Hepatic stellate cell (primary cell): ENCODE data around the gene PLEKHM2.

ENCODE experiments used
- DNase-seq: peaks from one replicate; pipeline ENCODE4 v3.0.0; 2011; ENCODE audit warnings: low spot score

Gene PLEKHM2

GRCh38 chr1:15702722-15703550 lies 18.8 kb downstream of the PLEKHM2 start:
- peak; percentile 43 for DNase-seq

- DNase-seq: peak; percentile 93
These were observed 19.4 kb downstream of the PLEKHM2 start for GRCh38 chr1:15703562-15703961.

- no peak for DNase-seq
These were observed 20.5 kb downstream of the PLEKHM2 start for GRCh38 chr1:15704526-15705183.

DNA sequence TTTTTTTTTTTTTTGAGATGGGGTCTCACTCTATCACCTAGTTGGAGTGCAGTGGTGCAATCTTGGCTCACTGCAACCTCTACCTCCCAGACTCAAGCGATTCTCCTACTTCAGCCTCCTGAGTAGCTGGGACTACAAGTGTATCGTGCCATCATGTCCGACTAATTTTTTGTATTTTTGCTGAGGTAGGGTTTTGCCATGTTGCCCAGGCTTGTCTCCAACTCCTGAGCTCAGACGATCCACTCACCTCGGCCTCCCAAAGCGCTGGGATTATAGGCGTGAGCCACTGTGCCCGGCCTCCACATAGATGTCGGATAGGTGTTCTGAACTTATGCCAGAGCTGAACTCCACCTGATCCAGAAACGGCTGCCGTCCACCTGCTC lies 21.1 kb downstream of the PLEKHM2 start:
- no peak for DNase-seq

DNA sequence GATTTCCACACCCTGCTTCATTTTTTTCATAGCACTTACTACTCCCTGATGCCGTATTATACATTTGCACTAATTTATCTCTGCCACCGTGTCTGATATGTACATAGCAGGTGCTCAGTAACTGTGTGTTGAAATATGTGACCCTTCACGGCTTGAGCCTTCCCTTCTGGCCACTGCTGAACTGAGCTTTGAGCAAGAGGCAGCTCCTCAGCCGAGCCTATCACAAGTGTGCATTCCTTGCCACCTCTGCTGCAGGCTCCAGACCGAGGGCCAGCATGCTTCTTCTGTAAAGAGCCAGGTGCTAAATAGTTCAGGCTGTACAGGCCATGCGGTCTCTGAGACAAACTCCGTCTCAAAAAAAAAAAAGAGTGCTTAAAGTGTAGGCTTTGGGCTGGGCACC lies 22.6 kb downstream of the PLEKHM2 start:
- DNase-seq: no peak

GRCh38 chr1:15707239-15707925 lies 23.3 kb downstream of the PLEKHM2 start:
- no peak for DNase-seq

- no peak for DNase-seq
These were observed 24.5 kb downstream of the PLEKHM2 start for GRCh38 chr1:15708486-15709137.

GRCh38 chr1:15709226-15709625 lies 25.1 kb downstream of the PLEKHM2 start:
- DNase-seq: no peak

- no peak for DNase-seq
These were observed 28.0 kb downstream of the PLEKHM2 start for GRCh38 chr1:15712168-15712567.

GRCh38 chr1:15714406-15715136 lies 30.5 kb downstream of the PLEKHM2 start:
- DNase-seq: peak; percentile 55

DNA sequence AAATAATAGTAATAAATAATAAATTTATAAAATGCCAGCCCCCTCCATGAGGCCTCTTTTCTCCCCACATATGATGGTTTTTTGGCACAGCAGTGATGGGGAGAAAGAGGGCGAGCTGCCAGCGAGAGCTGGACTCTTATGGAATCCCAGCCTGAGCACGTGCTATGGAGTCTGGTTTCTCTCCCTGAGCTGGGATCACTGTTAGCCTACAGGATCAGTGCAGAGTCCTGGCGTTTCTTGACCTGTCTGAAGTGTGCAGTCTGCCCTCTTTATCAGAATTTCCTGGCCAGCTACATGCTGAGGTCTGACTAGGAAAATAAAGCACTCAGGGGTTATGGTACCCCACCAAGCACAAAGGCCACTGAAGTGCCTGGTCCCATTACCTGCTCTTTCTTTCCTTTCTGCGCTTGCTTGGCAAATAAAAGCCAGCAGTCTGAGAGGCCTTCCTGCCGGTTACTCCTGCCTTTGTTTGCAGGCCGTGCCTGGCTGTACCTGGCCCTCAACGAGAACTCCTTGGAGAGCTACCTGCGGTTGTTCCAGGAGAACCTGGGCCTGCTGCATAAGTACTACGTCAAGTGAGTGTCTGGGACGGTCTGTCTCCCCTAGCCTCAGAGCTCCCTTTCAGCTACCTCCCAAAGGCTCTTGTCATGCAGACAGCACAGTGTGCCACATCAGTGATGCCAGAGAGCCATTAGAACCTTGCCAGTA lies 33.5 kb downstream of the PLEKHM2 start:
- no peak for DNase-seq

- DNase-seq: no peak
These were observed 34.1 kb downstream of the PLEKHM2 start for GRCh38 chr1:15718199-15718601.

- DNase-seq: no peak
These were observed 35.4 kb downstream of the PLEKHM2 start for GRCh38 chr1:15719381-15720120.

DNA sequence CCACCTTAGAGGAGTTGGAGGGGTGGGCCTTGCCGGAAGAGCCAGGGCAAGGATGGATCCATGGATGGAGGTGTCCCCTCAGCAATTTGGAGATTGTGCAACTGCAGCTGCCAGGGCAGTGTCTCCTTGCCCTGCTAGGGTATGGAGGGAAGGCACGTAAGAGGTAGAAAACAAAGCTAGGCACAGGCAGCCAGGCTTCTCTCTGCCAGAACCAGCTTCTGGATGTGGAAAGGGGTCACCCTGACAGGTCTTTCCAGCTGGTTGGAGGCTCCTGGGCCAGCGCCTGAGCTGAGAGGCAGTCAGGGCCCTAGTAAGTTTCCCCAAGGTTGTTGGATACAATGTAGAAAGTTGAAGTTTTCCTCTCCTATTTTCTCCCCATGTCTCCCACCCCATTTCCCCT lies 36.7 kb downstream of the PLEKHM2 start:
- DNase-seq: no peak

DNA sequence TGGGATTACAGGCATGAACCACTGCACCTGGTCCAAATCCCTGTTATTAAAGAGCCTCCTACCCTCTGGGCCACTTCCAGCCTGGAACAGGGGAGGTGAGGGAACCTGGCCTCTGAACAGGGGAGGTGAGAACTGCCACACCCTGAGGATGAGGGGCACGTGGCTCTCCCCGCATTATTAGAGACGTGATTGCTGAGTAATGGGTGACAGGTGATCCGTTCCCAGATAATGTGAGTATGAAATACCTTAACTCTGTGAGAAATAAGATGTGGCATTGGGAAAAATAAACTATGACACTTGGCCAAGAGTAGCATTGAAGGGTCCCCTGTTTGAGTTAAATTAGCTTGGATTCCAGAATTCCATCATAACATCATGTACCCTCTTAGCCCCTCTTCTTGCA lies 38.3 kb downstream of the PLEKHM2 start:
- DNase-seq: no peak

GRCh38 chr1:15722836-15723532 lies 38.9 kb downstream of the PLEKHM2 start:
- no peak for DNase-seq

DNA sequence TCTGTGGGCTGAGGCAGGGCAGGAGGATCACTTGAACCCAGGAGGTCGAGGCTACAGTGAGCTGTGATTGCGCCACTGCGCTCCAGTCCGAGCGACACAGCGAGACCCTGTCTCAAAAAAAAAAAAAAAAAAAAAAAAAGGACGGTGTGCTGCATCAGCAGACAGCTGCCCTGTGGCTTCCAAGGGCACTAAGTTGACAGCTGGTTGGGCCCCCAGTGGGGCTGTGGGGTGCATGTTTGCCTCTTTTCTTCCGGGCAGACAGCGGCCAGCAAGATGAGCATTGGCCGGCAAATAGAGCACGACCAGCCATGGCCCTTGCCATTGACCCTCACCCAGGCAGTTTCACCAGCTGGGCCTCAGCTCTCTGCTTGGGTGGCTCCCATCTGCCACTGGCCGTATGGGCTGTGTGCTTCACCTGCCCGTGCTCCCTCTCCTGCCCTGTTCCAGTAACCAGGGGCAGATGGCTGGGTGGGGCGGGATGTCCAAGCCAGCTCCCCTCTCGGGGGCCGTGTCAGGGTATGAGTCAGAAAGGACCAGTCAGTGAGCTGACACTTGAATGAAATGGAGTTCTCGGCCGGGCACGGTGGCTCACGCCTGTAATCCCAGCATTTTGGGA lies 39.6 kb downstream of the PLEKHM2 start:
- DNase-seq: no peak

GRCh38 chr1:15724949-15725880 lies 41.1 kb downstream of the PLEKHM2 start:
- no peak for DNase-seq
